Effector CD8-positive, alpha-beta T cell (primary cell): ENCODE data around the gene TNFRSF9.

Experiments used
- DNase-seq: peaks from one replicate; lab custom pipeline; 2025; lab: John Stamatoyannopoulos, UW

TNFRSF9 gene

GRCh38 chr1:7873801-7874795, 66.5 kb downstream of the TNFRSF9 start:
- DNase-seq, result no peak

GRCh38 chr1:7871136-7871535, 69.5 kb downstream of the TNFRSF9 start:
- no peak for DNase-seq

- DNase-seq, result no peak
Measured at GRCh38 chr1:7869136-7869920, 71.3 kb downstream of the TNFRSF9 start.

GRCh38 chr1:7868070-7868780, 72.4 kb downstream of the TNFRSF9 start:
- DNase-seq, result no peak

- no peak for DNase-seq
Measured at GRCh38 chr1:7865978-7866377, 74.7 kb downstream of the TNFRSF9 start.
